Measurements from ENCODE around the gene RASSF5.

The RASSF5 gene

GRCh38 chr1:206637605-206638004 lies 130.3 kb downstream of the RASSF5 start:
- Mint-ChIP-seq H3K27ac (no peak overlapping the region), H3K4me3 (no peak overlapping the region), H3K27me3 (peaks cover 2 to 7% of the 10 kb centered on the region in 2 donors), H3K4me1 (peaks cover 15 to 33% of the 10 kb centered on the region in 2 donors), H3K9me3 (no peaks in the 10 kb centered on the region), H3K36me3 (no peaks in the 10 kb centered on the region)
- DNase-seq, result no peak
- ATAC-seq (replicated peaks), result no peak

Measured in stimulated activated naive B cell treated with anti-CD40 and anti-IgM and Interleukin-4, amounts not matched to agents 10 μg/mL and 1 μg/mL and 100 μg/mL, for 72 hours (primary cell).